ENCODE results near the gene PLP2.

DNA sequence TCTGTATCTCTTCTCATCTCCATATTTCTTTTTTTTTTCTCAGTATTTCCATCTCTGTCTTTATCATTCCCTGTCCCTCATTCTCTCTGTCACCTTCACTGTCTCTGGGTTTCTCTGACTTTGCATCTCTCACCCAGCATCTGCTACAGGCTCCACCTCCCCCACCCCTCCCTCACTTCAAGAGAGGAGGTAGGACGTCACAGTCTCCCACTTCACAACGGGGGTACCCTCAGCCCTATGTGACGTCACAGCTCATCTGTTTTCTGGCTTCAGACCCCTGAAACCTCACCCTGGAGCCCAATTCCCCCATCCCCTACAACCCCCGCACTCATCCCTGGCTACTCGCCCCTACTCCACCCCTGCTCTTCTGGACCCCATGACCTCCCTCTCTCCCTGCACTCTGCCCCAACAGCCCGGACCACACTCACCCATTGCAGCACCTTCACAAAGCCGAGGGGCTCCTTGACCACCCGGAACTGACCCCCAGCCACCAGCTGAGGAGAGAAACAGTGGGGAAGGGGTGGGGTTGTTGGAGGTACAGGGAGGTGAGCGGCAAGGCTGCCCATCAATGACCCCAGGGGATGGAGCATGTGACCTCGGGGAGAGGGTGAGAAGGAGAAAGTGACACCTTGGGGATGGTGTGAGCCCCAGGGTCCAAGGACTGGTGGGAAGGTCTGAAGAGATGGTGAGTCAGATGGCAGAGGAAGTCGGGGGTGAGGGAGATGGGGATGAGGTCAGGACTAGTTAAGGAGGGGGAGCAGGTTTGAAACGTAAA lies 27.0 kb downstream of the PLP2 start:
- TF ChIP-seq CTCF (IDR thresholded peaks at IDR 0.05) (no peak), POLR2A (IDR thresholded peaks at IDR 0.05) (no peak)

Measured in thyroid gland (tissue), 4 donors.